ENCODE data around the gene DPP10.

DNA sequence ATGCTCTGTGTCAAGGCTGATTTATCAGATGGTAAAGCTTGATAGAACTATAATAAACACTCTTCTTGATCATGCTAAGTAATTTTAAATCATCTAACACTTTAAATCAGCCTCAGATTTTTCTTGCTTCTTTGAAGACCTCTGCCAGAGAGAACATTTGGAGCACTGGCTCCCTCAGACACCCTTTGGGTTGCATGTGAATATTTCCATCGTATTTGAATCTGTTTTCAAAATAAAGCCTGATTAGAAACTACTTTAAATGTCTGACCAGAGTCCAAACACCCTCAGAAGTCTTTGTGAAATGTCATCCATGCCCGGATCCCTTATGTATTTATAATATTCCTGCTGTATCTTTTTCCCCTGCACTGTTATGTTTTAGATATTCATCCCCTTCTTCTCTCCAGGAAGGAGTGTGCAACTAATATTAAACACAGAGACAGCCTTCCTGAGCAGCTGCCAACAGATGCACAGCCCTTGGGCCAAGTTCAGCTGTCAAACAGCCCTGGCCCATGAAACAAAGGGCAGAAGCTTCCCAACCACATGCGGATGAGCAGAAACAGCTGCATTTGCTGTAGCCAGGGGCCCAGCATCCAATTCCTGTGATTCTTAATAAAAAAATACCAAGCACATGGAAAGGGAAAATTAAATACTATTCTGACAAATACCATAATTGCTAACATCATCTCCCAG, 46.5 kb downstream of the DPP10 start:
- TF ChIP-seq, protein P1, sequence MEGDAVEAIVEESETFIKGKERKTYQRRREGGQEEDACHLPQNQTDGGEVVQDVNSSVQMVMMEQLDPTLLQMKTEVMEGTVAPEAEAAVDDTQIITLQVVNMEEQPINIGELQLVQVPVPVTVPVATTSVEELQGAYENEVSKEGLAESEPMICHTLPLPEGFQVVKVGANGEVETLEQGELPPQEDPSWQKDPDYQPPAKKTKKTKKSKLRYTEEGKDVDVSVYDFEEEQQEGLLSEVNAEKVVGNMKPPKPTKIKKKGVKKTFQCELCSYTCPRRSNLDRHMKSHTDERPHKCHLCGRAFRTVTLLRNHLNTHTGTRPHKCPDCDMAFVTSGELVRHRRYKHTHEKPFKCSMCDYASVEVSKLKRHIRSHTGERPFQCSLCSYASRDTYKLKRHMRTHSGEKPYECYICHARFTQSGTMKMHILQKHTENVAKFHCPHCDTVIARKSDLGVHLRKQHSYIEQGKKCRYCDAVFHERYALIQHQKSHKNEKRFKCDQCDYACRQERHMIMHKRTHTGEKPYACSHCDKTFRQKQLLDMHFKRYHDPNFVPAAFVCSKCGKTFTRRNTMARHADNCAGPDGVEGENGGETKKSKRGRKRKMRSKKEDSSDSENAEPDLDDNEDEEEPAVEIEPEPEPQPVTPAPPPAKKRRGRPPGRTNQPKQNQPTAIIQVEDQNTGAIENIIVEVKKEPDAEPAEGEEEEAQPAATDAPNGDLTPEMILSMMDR (conservative IDR thresholded peaks at IDR 0.05; ENCODE audit: low read length), result no peak
- no peak for TF ChIP-seq EZH2phosphoT487 (IDR thresholded peaks at IDR 0.05; ENCODE audit: borderline replicate concordance)
